PC-9 (cell line): Measurements from ENCODE around the gene HLA-C.

Experiments used
- EZH2 ChIP-seq: fragments of 200-600 bp; sonication (generic); IDR thresholded peaks from 2 replicates; pipeline ENCODE4 v1.8.0; 2017; ENCODE audit warnings: antibody characterized with exemption, low read depth
- TF ChIP-seq, protein P1 (sequence below): fragments of 200-600 bp; sonication (generic); conservative IDR thresholded peaks from 2 replicates; pipeline ENCODE4 v1.6.1; 2017; ENCODE audit warnings: mixed run types, antibody characterized with exemption, mild to moderate bottlenecking, moderate library complexity

DNA sequence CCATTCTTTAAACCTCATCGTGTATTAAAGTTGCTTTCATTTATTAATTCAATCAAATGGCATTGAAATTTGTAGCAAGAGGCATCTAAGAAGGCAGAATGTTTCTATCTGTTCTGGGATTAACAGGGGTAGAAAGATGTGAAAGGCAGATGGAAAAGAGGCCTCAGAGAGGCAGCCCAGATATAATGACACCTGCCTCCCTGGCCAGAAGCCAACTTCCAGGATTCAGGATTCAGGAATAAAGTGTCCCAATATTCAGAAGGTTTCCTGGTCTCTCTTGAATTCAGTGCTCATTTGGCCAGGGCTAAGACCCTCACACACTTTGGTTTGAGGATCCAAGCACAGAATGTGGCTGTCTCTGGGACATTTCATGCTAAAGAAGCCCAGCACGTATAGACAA lies 45.1 kb upstream of the HLA-C start:
- TF ChIP-seq, protein P1, sequence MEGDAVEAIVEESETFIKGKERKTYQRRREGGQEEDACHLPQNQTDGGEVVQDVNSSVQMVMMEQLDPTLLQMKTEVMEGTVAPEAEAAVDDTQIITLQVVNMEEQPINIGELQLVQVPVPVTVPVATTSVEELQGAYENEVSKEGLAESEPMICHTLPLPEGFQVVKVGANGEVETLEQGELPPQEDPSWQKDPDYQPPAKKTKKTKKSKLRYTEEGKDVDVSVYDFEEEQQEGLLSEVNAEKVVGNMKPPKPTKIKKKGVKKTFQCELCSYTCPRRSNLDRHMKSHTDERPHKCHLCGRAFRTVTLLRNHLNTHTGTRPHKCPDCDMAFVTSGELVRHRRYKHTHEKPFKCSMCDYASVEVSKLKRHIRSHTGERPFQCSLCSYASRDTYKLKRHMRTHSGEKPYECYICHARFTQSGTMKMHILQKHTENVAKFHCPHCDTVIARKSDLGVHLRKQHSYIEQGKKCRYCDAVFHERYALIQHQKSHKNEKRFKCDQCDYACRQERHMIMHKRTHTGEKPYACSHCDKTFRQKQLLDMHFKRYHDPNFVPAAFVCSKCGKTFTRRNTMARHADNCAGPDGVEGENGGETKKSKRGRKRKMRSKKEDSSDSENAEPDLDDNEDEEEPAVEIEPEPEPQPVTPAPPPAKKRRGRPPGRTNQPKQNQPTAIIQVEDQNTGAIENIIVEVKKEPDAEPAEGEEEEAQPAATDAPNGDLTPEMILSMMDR = no peak
- no peak for TF ChIP-seq EZH2
